GM21529 (cell line): ENCODE measurements around the gene SMG6.
A peak's percentile ranks its signal among the peaks of the same experiment; 100 is the strongest.

Experiments used
- ATAC-seq: cut with Tn5 transposase; IDR thresholded peaks from one replicate; pipeline ENCODE4 v1.9.1; 2021; ENCODE audit not compliant: unreplicated experiment

SMG6 gene

GRCh38 chr17:2110436-2110835 lies 193.1 kb downstream of the SMG6 start:
- no peak for ATAC-seq

- no peak for ATAC-seq
These were observed 195.4 kb downstream of the SMG6 start for GRCh38 chr17:2108170-2108569.

GRCh38 chr17:2107506-2107905 lies 196.1 kb downstream of the SMG6 start:
- ATAC-seq = no peak

- no peak for ATAC-seq
These were observed 196.5 kb downstream of the SMG6 start for GRCh38 chr17:2107050-2107449.

- no peak for ATAC-seq
These were observed 197.2 kb downstream of the SMG6 start for GRCh38 chr17:2106308-2106955.

- no peak for ATAC-seq
These were observed 197.9 kb downstream of the SMG6 start for GRCh38 chr17:2105663-2106062.

GRCh38 chr17:2102931-2103809 lies 200.4 kb downstream of the SMG6 start:
- no peak for ATAC-seq

GRCh38 chr17:2101448-2102257 lies 201.9 kb downstream of the SMG6 start:
- no peak for ATAC-seq

- no peak for ATAC-seq
These were observed 208.1 kb downstream of the SMG6 start for GRCh38 chr17:2095536-2095910.

- no peak for ATAC-seq
These were observed 208.6 kb downstream of the SMG6 start for GRCh38 chr17:2094891-2095535.

GRCh38 chr17:2093349-2093748 lies 210.2 kb downstream of the SMG6 start:
- ATAC-seq = no peak

- ATAC-seq = no peak
These were observed 211.3 kb downstream of the SMG6 start for GRCh38 chr17:2092253-2092652.

- no peak for ATAC-seq
These were observed 212.6 kb downstream of the SMG6 start for GRCh38 chr17:2090804-2091534.

GRCh38 chr17:2090210-2090641 lies 213.4 kb downstream of the SMG6 start:
- ATAC-seq = no peak

- ATAC-seq = peak; percentile 21
These were observed 214.6 kb downstream of the SMG6 start for GRCh38 chr17:2089021-2089422.

- peak; percentile 41 for ATAC-seq
These were observed 215.9 kb downstream of the SMG6 start for GRCh38 chr17:2087597-2088211.

GRCh38 chr17:2086306-2086705 lies 217.3 kb downstream of the SMG6 start:
- no peak for ATAC-seq

- ATAC-seq = no peak
These were observed 218.0 kb downstream of the SMG6 start for GRCh38 chr17:2085648-2085949.

- ATAC-seq = no peak
These were observed 218.6 kb downstream of the SMG6 start for GRCh38 chr17:2084766-2085647.
